Right lobe of liver (tissue), 4 donors: ENCODE results near the gene UBAP1L.

Source experiments
- CTCF ChIP-seq, 4 donors: fragments of 200-600 bp in 3 of 4; fragments of 450-650 bp in 1 of 4; IDR thresholded peaks; one replicate each; pipeline versions ENCODE4 v1.5.1 to v1.8.0; 2016 to 2022; ENCODE audit warnings: antibody characterized with exemption in 4 of 4, mild to moderate bottlenecking in 2 of 4
- POLR2A ChIP-seq: fragments of 450-650 bp; IDR thresholded peaks from one replicate; pipeline ENCODE4 v1.6.1; 2017; ENCODE audit warnings: antibody characterized with exemption, mild to moderate bottlenecking
- donor health status: DM: no; HTN: no; CAD: no.
- donor health status: DM: no; HTN: no; CAD: no.
- donor health status: DM: no; HTN: yes; CAD: no.

- no peak for TF ChIP-seq POLR2A
- TF ChIP-seq CTCF (IDR thresholded peaks at IDR 0.05): no peak
These were observed 19.5 kb upstream of the UBAP1L start for GRCh38 chr15:65134538-65134937.
